G401 (cell line): Measurements from ENCODE around the gene NSDHL. TPM values are rescaled to one million over a fixed set of nuclear protein-coding genes. Genes with fewer than 3 reads are reported as not detected.
A peak's percentile ranks its signal among the peaks of the same experiment; 100 is the strongest.
"Not testable (repeated sequence)": the region's sequence is repeated elsewhere in the genome, so short reads cannot be mapped to it uniquely, and the experiment has no call there.

Experiments used
- DNase-seq: peaks from one replicate; pipeline ENCODE4 v3.0.0-alpha.2; 2015; ENCODE audit warnings: low spot score
- in situ Hi-C: cut with HindIII; loops from 2 replicates; pipeline ENCODE4 v1.10.0; 2016; ENCODE audit warnings: low sequenced_read_pairs, mixed read lengths
- total RNA-seq: library from RNA; depleted of rRNA; stranded (reverse); fragments of >200 nt; shearing (Covaris generic); gene quantifications from 2 replicates; pipeline ENCODE4 v1.2.3, GENCODE V29; 2014; rRNA removed

The NSDHL gene
- total RNA-seq, 1 experiment from 2014 or later: 30.1 TPM

DNA sequence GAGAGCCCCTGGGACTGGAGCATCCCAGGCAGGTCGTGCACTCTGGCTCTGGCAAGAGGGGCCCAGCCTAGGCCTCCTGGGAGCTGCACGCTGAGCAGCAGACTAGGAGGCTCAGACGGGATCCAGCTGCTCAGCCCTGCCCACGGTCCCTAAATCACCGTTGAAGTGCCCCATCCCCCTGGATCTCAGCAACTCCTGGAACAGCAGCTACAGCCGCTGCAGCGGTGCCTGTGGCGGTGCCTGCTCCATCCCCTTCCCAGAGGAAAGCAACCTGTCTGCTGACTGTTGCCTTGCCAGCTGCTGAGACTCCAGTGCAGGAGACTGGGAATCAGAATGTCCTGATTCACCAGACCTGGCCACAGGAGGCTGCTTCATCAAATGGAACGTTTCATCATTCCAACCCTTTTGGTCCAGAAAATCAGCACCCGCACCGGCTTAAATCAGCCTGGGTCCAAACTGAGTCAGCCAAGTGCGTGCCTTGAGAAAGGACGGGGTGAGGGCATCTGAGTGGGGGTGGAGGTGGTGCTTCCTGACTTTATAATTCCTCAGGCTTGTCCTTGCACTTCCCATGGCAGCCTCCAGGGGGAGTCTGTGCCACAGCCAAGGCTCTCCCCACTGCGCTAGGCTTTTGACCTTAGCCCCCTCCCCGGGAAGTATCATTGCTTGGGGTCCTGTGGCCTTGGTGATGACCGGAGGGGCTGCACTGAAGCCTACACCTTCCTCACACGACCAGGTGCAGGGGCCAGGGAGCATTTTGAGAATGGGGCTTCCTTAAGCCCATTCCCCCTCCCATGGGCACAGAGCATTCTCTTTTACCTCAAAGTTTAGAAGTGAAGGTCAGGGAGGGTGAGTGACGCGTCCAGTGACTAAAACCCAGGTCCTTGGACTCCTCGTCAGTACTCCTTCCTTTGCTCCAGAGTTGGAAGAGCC lies 73.6 kb downstream of the NSDHL start:
- in situ Hi-C loops: no loop called here
- DNase-seq: peak; percentile 37

DNA sequence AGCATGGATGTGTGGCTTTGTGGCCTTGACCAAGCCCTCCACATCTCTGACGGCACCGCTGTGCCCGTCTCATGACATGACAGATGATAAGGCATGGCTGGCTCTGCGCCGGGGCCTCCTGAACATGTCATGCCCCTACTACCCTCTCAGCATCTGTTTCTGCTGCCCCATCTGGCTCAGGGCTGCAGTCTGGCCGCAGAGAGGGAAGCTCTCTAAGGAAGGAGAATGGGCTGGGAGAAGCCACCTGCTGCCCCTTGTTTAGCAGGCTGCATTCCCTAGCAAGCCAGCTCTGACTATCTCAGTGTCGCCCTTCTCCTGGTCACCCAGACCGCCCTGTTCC lies 74.2 kb downstream of the NSDHL start:
- in situ Hi-C loops: no loop called here
- DNase-seq: no peak

DNA sequence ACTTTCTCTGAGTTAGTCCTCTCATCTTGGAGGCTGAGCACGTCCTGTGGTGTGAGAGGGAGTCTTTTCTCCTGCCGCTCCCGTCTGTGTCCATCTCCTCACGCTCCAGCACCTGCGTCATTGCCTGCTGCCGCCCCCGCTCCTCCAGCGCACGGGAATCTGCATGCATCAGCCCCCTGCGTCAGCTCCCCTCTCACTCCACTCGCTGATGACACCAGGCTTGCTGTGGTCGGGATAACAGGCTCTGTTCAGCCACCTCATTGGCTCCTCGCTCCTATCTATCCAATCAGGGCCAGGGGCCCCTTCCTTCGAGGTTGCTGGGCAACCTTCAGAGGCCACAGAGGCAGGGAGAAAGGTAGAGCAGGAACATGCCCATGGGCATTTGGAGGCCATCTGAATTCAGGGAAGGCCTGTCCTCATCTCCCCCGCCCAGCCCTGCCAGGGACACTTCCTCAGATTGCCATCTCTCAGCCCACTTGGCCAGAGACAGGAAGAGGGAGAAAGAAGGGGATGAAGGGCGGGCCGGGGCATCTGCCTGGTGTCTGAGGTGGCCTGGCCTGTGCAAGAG lies 76.3 kb downstream of the NSDHL start:
- DNase-seq: peak; percentile 47
- in situ Hi-C loops: no loop called here

DNA sequence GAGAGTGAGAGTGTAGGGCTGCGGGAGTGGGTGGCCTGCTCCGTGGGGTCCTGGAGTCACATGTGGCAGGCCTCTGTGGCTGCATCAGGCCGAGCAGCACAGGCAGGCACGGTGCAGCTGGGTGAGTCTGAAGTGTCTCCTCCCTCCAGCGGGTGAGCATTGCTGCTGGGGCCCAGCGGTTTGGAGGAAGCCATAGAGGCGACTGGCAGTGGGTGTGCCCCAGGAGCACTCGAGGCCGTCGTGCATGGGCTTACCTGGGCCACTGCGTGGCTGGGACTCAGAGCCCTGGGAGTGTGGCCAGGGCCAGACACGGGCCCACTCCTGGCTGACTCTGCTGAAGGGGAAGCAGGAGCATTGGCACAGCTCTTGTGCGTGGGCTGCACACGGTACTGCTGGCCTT lies 77.6 kb downstream of the NSDHL start:
- no peak for DNase-seq
- in situ Hi-C loops: no loop called here

DNA sequence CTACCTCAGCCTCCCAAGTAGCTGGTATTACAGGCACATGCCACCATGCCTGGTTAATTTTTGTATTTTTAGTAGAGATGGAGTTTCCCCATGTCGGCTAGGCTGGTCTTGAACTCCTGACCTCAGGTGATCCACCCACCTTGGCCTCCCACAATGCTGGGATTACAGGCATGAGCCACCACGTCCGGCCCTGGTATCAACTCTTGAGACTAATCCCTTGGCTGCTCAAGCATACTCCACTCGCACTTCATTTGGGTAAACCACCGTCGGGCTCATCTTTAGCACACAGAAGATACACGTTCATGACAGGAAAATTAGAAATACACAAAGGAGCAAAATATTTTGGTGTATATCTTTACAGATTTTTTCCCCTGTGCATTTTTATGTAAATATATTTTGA lies 79.2 kb downstream of the NSDHL start:
- DNase-seq, in situ Hi-C loops: not testable (repeated sequence)

DNA sequence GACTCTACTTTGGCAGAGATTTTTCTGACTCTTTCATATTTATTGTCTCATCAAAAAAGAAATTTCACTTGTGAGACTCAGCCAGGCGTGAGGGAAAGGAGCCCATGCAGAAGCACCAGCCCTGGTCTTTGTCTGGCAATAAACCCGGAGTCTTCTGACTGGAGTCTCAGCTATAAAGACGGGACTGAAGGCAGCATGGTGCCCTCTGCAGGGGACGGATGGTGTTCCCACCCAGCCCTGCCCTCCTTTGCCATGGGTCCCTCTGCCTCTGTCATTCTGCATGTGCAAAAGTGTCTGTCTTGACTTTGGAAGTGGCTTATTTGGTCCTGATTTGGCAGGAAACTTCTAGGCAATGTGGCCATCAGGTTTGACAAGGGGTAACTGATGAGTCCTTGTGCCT lies 81.2 kb downstream of the NSDHL start:
- DNase-seq: no peak
- in situ Hi-C loops: no loop called here

DNA sequence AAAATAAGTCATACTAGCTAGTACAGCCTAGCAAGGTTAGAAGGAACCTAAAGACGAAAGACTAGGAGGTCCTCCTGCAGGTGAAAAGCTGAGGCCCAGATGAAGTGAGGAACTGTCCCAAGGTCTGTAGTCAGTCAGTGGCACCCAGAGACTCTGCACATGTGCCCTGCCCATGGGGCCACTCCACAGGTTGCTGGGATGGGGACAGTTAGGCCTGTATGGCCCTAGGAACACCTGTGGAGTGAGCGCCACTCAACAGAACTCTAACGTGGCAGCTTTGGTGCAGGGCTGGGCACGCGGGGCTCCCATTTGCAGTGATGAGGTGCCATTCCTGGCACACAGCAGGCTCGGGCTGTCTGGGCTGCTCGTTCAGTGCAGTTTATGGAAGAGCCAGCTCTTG lies 81.8 kb downstream of the NSDHL start:
- no peak for DNase-seq
- in situ Hi-C loops: no loop called here

DNA sequence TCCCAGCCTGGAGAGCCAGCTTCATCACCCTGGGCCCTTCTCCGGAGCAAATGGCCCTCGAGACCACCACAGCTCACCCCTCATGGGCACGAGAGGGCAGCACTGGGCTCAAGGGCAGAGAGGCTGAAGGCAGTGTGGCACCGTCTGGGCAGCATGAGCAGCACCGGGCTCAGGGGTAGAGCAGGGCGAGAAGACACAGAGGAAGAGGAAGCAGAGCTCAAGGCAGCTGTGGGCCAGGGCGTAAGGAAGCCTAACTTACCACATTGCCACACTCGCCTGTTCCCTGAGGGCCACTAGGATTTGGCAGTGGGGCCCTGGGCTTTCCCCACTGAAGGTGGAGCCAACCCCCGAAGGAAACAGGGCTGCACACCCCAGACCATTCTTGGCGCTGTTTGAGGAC lies 82.5 kb downstream of the NSDHL start:
- in situ Hi-C loops: no loop called here
- no peak for DNase-seq

DNA sequence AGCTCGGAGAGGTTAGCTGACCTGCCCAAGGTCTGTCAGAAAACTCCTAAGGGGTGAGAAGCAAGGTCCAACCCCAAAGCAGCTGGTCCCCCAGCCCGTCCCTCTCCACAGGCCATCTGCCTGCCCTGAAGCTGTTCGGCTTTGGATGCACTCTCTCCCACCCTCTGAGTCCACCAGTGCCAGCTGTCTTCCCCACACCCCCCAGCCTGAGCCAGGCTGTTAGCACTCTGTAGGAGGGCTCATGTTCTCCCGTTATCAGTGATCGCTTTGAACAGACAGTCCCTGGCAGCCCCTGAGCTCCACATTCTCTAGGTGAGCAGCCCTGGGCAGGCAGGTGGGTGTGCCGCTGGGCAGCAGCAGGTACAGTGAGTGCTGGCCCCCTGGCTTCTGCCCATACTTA lies 83.0 kb downstream of the NSDHL start:
- in situ Hi-C loops: no loop called here
- peak; percentile 45 for DNase-seq

DNA sequence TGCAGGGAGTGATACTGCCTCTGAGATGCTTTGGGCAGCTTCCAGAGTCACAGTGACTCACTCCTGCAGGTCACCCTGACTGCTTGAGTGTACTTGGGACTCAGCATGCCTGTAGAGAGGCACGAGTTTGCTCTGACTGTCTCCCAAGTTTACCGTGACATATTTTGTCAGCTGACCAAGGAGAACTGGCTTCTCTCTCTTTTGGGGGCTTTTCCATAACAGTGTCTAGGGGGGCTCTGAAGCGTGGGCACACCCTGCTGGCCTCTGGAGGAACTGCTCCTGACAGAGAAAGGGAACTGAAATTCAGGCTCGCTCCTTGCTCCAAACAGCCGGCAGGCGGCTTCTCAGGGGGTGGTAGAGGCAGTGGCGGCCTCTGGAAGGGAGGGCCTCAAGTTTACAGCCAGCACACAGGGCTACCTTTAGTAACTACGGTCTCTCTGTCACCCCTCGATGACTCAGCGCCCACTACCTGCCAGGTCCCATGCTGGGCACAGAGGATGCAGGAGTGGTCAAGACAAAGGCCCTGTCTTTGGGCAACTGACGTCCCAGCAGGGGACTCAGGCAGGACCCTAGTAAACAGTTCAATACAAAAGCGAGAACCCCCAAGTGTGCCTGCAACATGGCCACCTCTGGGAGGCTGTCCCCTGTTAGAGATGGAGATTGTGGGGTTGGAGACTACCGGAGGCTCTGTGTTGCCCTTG lies 84.8 kb downstream of the NSDHL start:
- no peak for DNase-seq
- in situ Hi-C loops: no loop called here

DNA sequence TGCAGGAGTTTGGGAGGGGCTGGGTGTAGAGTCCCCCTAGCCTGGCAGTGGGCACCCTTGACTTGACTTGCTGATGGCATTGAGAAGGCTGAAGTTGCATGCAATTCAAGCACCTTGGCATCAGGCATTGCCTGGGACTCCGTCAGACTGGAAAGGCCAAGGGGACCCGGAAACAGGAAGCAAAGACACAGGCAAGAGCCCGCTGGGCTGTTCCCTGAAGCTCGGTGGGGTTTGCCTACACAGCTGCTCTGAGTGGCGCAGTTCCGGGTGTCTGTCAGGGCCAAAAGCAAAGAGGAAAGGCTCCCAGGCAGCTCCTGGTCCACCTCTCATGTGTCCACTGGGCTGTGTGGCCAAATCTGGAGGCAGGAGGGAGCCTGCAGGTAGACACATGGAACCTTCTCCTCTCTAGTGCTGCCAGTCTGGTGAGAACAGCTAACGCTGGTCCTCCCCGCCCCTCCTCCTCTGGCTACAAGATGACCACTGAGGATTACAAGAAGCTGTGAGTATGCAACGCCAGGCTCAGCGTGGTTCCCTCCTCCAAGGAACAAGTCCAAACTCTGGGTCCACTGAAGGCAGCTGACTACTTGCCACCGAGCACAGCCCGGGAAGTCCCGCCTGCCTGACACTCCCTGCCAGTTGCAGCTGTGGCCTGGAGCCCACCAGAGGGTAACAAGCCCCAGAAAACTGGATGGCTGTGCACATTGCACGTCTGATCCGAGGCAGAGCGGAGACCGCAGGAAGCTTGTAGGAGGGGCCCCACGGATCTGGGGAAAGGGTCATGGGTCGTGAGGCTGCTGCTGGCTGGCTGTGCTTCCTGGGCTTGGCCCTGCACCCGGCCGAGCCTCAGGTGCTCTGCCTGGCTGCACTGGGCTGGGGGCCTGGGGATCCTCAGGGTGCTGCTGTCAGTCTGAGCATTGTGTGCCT lies 87.1 kb downstream of the NSDHL start:
- DNase-seq: no peak
- in situ Hi-C loops: no loop called here

DNA sequence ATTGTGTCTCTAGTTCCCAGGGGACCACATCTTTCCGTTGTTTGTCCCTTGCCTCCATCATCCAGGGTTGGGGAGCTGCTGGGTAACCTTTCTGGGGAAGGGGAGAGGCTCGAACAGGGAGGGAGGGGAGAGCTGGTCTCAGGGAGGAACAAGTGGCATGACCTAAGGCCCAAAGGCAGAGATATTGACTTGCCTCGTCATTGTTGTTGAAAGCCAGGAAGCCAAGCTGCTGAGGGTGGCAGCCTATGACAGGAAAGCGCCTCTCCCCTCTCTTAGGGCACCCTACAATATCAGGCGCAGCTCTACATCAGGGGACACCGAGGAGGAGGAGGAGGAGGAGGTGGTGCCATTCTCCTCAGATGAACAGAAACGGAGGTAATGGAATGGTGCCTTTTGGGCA lies 87.8 kb downstream of the NSDHL start:
- in situ Hi-C loops: no loop called here
- DNase-seq: no peak

Other genes with a start within 250 kb of the NSDHL start
- gene GABRQ, start 193.2 kb upstream of the NSDHL start, total RNA-seq: not detected in 2 replicates
- gene MAGEA3, start 132.3 kb upstream of the NSDHL start, total RNA-seq: not detected in 2 replicates
- gene CSAG2, start 121.8 kb upstream of the NSDHL start, total RNA-seq: not detected in 2 replicates
- gene MAGEA2B, start 116.4 kb upstream of the NSDHL start, total RNA-seq: not detected in 2 replicates
- not detected in 2 replicates for gene CSAG1, start 97.3 kb upstream of the NSDHL start, total RNA-seq
- gene MAGEA12, start 97.3 kb upstream of the NSDHL start, total RNA-seq: not detected in 2 replicates
- gene MAGEA2, start 77.2 kb upstream of the NSDHL start, total RNA-seq: not detected in 2 replicates
- gene CSAG3, start 71.8 kb upstream of the NSDHL start, total RNA-seq: not detected in 2 replicates
- 0.37 TPM in 1 of 2 replicates, not detected in the other for gene MAGEA6, start 61.4 kb upstream of the NSDHL start, total RNA-seq
- 54.3 and 74.9 TPM in 2 replicates for gene CETN2, start 306 bp upstream of the NSDHL start, total RNA-seq
- 0.43 TPM in 1 of 2 replicates, not detected in the other for gene ZNF185, start 67.0 kb downstream of the NSDHL start, total RNA-seq
- not detected in 2 replicates for gene PNMA5, start 163.1 kb downstream of the NSDHL start, total RNA-seq
- not detected in 2 replicates for gene PNMA3, start 225.4 kb downstream of the NSDHL start, total RNA-seq
- gene PNMA6A, start 241.4 kb downstream of the NSDHL start, total RNA-seq: 9.1 and 15.1 TPM in 2 replicates